NCI-H460 (cell line): ENCODE results near the gene SFXN5. TPM values are rescaled to one million over a fixed set of nuclear protein-coding genes. Genes with fewer than 3 reads are reported as not detected.

Experiments
- DNase-seq: peaks from one replicate; pipeline ENCODE4 v3.0.0-alpha.2; 2016; ENCODE audit warnings: low read depth; ENCODE audit errors: extremely low read depth
- total RNA-seq: library from RNA; depleted of rRNA; stranded (reverse); fragments of >200 nt; shearing (Covaris generic); gene quantifications from 2 replicates; pipeline ENCODE4 v1.2.3, GENCODE V29; 2014

Gene SFXN5
- total RNA-seq, 1 experiment from 2014 or later: 13.4 TPM

DNA sequence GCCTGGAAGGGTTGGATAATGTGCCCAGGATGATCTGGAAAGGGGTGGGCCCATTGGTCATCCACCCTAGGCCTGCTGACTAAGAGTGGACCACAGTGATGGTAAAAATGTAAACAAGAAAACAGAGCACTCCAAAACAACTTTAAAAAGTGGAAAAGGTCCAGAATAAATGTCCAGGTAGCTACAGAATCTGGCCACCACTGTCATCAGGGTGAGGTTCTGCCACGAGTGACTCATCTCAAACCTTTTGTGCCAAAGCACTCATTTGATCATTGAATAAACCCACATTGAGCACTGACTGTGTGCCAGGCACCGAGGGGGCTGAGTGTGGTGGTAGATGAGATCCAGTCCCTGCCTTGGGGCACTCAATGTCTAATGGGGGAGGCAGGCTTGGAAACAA, 89.3 kb downstream of the SFXN5 start:
- no peak for DNase-seq

- DNase-seq: no peak
These were observed 90.0 kb downstream of the SFXN5 start for GRCh38 chr2:72981536-72981935.

GRCh38 chr2:72980535-72981217, 90.8 kb downstream of the SFXN5 start:
- no peak for DNase-seq

GRCh38 chr2:72979896-72980295, 91.6 kb downstream of the SFXN5 start:
- no peak for DNase-seq

- no peak for DNase-seq
These were observed 96.5 kb downstream of the SFXN5 start for GRCh38 chr2:72975017-72975416.

GRCh38 chr2:72974436-72974754, 97.1 kb downstream of the SFXN5 start:
- no peak for DNase-seq

- DNase-seq: peak; percentile 50
These were observed 97.7 kb downstream of the SFXN5 start for GRCh38 chr2:72973566-72974435.

GRCh38 chr2:72973137-72973535, 98.4 kb downstream of the SFXN5 start:
- no peak for DNase-seq

- DNase-seq: no peak
These were observed 99.0 kb downstream of the SFXN5 start for GRCh38 chr2:72972352-72973136.

DNA sequence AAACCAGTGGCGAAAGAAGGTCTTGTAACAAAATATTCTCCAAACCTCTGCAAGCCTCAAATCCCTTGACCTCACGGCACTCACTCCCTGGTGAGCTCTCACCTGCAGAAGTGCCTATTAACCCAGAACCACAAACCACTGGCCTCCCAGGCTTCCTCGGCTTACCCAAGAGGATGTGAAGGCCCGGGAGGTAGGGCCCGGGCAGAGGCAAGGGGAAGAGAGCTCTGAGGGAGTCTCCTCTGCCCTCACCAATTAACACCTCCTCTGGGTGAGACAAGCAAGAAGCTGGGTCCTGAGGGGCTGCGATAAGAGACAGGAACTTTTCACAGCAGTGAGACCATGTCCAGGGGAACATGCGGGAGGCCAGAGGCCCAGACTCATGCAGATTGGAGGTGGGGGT, 100.5 kb downstream of the SFXN5 start:
- no peak for DNase-seq

DNA sequence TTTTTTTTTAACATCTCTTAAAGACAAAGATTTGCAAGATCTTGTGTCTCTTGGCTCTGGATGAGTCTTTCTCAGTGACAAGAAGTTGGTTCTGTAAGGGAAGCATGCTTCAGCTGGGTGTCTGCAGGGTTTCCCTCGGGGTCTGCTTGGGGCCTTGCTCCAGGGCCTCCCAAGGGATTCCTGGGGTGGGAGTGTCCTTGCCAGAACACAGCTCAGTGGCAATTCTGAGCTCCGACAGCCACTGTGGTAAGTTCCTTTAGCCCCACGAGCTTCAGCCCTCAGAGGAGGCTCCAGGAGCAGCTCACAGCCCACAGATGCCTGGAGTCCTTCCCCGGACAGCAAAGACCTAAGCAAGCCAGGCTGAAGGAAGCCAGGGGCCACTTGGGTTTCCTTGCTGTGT, 101.8 kb downstream of the SFXN5 start:
- no peak for DNase-seq

GRCh38 chr2:72968286-72968685, 103.2 kb downstream of the SFXN5 start:
- DNase-seq: no peak

- no peak for DNase-seq
These were observed 105.6 kb downstream of the SFXN5 start for GRCh38 chr2:72965770-72966450.

GRCh38 chr2:72965016-72965415, 106.5 kb downstream of the SFXN5 start:
- no peak for DNase-seq

- DNase-seq: no peak
These were observed 107.4 kb downstream of the SFXN5 start for GRCh38 chr2:72964146-72964525.

DNA sequence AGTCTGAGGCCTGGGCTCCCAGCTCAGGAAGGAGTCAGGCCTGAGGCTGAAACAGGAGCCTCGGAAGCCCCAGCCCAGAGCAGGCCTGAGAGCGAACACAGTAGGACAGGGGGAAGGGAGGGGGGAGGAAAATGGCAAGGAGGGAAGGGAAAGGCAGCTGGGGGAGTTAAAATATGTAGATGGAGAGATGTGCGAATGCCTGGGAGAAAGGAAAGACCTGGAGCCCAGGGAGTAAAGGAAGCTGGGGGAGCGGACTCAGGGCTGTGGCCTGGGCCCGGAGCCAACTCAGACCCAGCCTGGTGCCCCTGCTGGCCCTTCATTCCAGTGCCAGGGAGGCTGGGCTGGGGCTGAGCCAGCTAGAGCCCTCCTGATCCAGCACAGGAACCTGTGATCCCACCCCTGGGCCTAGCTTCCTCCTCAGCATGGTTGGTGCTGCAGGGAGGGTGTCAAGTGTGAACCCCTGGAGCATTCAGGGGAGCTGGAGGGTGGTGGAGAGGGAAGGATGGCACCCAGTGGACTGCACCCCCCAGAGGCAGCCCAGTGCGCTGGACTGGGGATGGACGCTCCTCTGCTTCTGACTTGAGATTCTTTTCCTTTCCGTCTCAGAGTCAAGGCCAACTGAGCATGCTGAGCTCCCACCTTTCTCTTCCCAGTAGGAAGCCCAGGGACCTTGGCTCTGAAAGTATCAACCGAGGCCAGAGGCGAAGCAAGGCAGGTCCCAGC, 107.9 kb downstream of the SFXN5 start:
- DNase-seq: no peak

GRCh38 chr2:72962911-72963310, 108.6 kb downstream of the SFXN5 start:
- DNase-seq: no peak

DNA sequence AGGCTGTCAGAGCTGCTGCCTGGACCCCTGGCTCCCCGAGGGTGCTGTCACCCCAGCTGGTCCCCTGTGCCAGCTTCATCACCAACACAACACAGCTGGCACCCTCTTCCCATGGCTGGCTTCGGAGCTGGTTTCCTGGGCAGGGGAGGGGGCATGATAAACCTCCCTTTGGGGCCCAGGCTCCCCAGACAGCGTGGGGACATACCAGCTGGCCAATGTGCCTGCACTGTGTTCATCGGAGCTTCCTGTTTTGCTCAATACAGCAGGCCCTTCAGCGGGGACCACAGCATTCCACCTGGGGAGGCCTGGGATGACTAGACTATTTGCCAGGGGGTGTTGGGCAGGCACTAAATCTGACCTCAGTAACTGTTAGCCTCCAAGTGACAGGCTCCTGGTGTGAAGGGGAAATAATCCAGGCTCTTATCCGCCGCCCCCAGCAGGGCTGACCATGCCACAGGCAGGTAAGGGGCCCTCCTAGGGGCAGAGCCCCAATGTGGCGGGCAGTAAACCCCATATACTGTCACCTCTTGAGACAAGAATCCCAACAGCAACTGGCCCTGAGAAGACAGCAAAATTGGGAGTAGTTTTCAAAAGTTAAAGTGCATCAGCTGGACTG, 109.6 kb downstream of the SFXN5 start:
- DNase-seq: no peak

- no peak for DNase-seq
These were observed 110.3 kb downstream of the SFXN5 start for GRCh38 chr2:72961036-72961720.
